Type B pancreatic cell (in vitro differentiated cells): ENCODE measurements around the gene MAD1L1. TPM values are rescaled to one million over a fixed set of nuclear protein-coding genes. Genes with fewer than 3 reads are reported as not detected.

ENCODE experiments used
- DNase-seq: peaks from one replicate; pipeline ENCODE4 v3.0.0; 2021; ENCODE audit warnings: mixed read lengths; ENCODE audit not compliant: unreplicated experiment; ENCODE audit errors: extremely low spot score
- H3K27ac Mint-ChIP-seq: 2 replicates; pipeline ENCODE4 v1.8.0; 2021; ENCODE audit warnings: mild to moderate bottlenecking, mixed read lengths
- H3K27me3 Mint-ChIP-seq: 2 replicates; pipeline ENCODE4 v1.8.0; 2021; ENCODE audit warnings: mixed read lengths
- H3K36me3 Mint-ChIP-seq: 2 replicates; pipeline ENCODE4 v1.8.0; 2021; ENCODE audit warnings: mixed read lengths
- H3K4me1 Mint-ChIP-seq: one replicate; pipeline ENCODE4 v1.8.0; 2021; ENCODE audit warnings: mixed read lengths; ENCODE audit not compliant: unreplicated experiment
- H3K4me3 Mint-ChIP-seq: 2 replicates; pipeline ENCODE4 v1.8.0; 2021; ENCODE audit warnings: mild to moderate bottlenecking, mixed read lengths
- H3K9me3 Mint-ChIP-seq: 2 replicates; pipeline ENCODE4 v1.8.0; 2021; ENCODE audit warnings: mixed read lengths
- CTCF ChIP-seq: fragments of 200-600 bp; sonication (generic); conservative IDR thresholded peaks from 2 replicates; pipeline ENCODE4 v1.5.0; 2021; ENCODE audit warnings: antibody characterized with exemption, mild to moderate bottlenecking
- total RNA-seq: library from RNA; stranded (reverse); gene quantifications from 2 replicates; pipeline ENCODE4 v1.2.1, GENCODE V29; 2021; ENCODE audit warnings: low replicate concordance

Gene MAD1L1
- total RNA-seq, 1 donor from 2014 or later = 40.7 TPM

- DNase-seq = no peak
- H3K27me3 Mint-ChIP-seq = peaks cover 3% of the 10 kb centered on the region
- H3K36me3 Mint-ChIP-seq = no peaks in the 10 kb centered on the region
- H3K9me3 Mint-ChIP-seq = no peaks in the 10 kb centered on the region
- H3K27ac Mint-ChIP-seq = no peak overlapping the region
- H3K4me1 Mint-ChIP-seq = peaks cover 16% of the 10 kb centered on the region
- no peak overlapping the region for H3K4me3 Mint-ChIP-seq
- TF ChIP-seq CTCF = no peak
Measured at GRCh38 chr7:1849351-1850041, 383.2 kb downstream of the MAD1L1 start.

GRCh38 chr7:1848911-1849311 lies 383.8 kb downstream of the MAD1L1 start:
- peaks cover 13% of the 10 kb centered on the region for H3K4me1 Mint-ChIP-seq
- no peak overlapping the region for H3K27ac Mint-ChIP-seq
- no peak for DNase-seq
- H3K27me3 Mint-ChIP-seq = peaks cover 3% of the 10 kb centered on the region
- TF ChIP-seq CTCF = no peak
- H3K4me3 Mint-ChIP-seq = no peak overlapping the region
- no peaks in the 10 kb centered on the region for H3K9me3 Mint-ChIP-seq
- no peaks in the 10 kb centered on the region for H3K36me3 Mint-ChIP-seq

- Mint-ChIP-seq H3K27ac (no peak overlapping the region), H3K4me3 (no peak overlapping the region), H3K27me3 (no peaks in the 10 kb centered on the region), H3K4me1 (peaks cover 10% of the 10 kb centered on the region), H3K9me3 (no peaks in the 10 kb centered on the region), H3K36me3 (no peaks in the 10 kb centered on the region)
- no peak for DNase-seq
- TF ChIP-seq CTCF = no peak
Measured at GRCh38 chr7:1848013-1848640, 384.6 kb downstream of the MAD1L1 start.

GRCh38 chr7:1847260-1848001 lies 385.3 kb downstream of the MAD1L1 start:
- DNase-seq = no peak

More at GRCh38 chr7:1847260-1848001, 385.3 kb downstream of the MAD1L1 start:
- Mint-ChIP-seq H3K9me3 (no peaks in the 10 kb centered on the region), H3K4me1 (peaks cover 12% of the 10 kb centered on the region), H3K4me3 (no peak overlapping the region), H3K27me3 (no peaks in the 10 kb centered on the region), H3K27ac (no peak overlapping the region), H3K36me3 (no peaks in the 10 kb centered on the region)
- TF ChIP-seq CTCF = no peak
